GM23338 (cell line): Measurements from ENCODE around the gene DNAJC13. TPM values are rescaled to one million over a fixed set of nuclear protein-coding genes. Genes with fewer than 3 reads are reported as not detected.

Experiments
- ATAC-seq: fragments of 200-7000 bp; cut with Tn5 transposase; 3 replicates; pipeline ENCODE4 v1.9.1; 2020
- DNase-seq: peaks from one replicate; pipeline ENCODE4 v3.0.0-alpha.2; 2015; ENCODE audit warnings: low spot score
- H2AFZ ChIP-seq: fragments of 200-600 bp; sonication (generic); 2 replicates; pipeline ENCODE4 v1.8.0; 2016; ENCODE audit warnings: antibody characterized with exemption, mild to moderate bottlenecking, moderate library complexity
- H3F3A ChIP-seq: fragments of 200-600 bp; sonication (generic); replicated peaks from 2 replicates; pipeline ENCODE4 v1.8.0; 2017; ENCODE audit warnings: antibody characterized with exemption, mixed run types, low read depth
- H3K27ac ChIP-seq: fragments of 200-600 bp; sonication (generic); 2 replicates; pipeline ENCODE4 v1.6.1; 2016; ENCODE audit warnings: low read depth
- H3K27me3 ChIP-seq: fragments of 200-600 bp; sonication (generic); 2 replicates; pipeline ENCODE4 v1.8.0; 2016; ENCODE audit warnings: mild to moderate bottlenecking, mixed run types, moderate library complexity; ENCODE audit not compliant: insufficient read depth
- H3K36me3 ChIP-seq: fragments of 200-600 bp; sonication (generic); 2 replicates; pipeline ENCODE4 v1.8.0; 2016; ENCODE audit warnings: mild to moderate bottlenecking; ENCODE audit not compliant: insufficient read depth
- H3K4me1 ChIP-seq: fragments of 200-600 bp; sonication (generic); 2 replicates; pipeline ENCODE4 v1.8.0; 2016; ENCODE audit warnings: mild to moderate bottlenecking, moderate library complexity; ENCODE audit not compliant: insufficient read depth
- H3K4me2 ChIP-seq: fragments of 200-600 bp; sonication (generic); 2 replicates; pipeline ENCODE4 v1.7.1; 2017; ENCODE audit warnings: mixed run types
- H3K4me3 ChIP-seq: fragments of 200-600 bp; sonication (generic); 2 replicates; pipeline ENCODE4 v1.6.1; 2016; ENCODE audit warnings: mixed run types
- H3K79me2 ChIP-seq: fragments of 200-600 bp; sonication (generic); replicated peaks from 2 replicates; pipeline ENCODE4 v1.8.0; 2017; ENCODE audit warnings: mild to moderate bottlenecking; ENCODE audit not compliant: insufficient read depth
- H3K9me2 ChIP-seq: fragments of 200-600 bp; sonication (generic); 2 replicates; pipeline ENCODE4 v1.8.0; 2017; ENCODE audit not compliant: insufficient read depth
- H4K20me1 ChIP-seq: fragments of 200-600 bp; sonication (generic); replicated peaks from 2 replicates; pipeline ENCODE4 v1.8.0; 2017; ENCODE audit warnings: mild to moderate bottlenecking; ENCODE audit not compliant: insufficient read depth
- H3K27ac Mint-ChIP-seq: 2 replicates; pipeline ENCODE4 v1.8.0; 2020; ENCODE audit warnings: inconsistent platforms, mild to moderate bottlenecking, moderate library complexity, mixed read lengths
- H3K27me3 Mint-ChIP-seq: 3 replicates; pipeline ENCODE4 v1.8.0; 2022; ENCODE audit warnings: low read depth, mild to moderate bottlenecking, moderate library complexity, mixed read lengths, inconsistent platforms; ENCODE audit not compliant: insufficient read depth, poor library complexity
- H3K36me3 Mint-ChIP-seq: 3 replicates; pipeline ENCODE4 v1.8.0; 2021; ENCODE audit warnings: low read depth, mild to moderate bottlenecking, inconsistent platforms, moderate library complexity, mixed read lengths
- H3K4me1 Mint-ChIP-seq: 3 replicates; pipeline ENCODE4 v1.8.0; 2020; ENCODE audit warnings: mild to moderate bottlenecking, inconsistent platforms, mixed read lengths
- H3K4me3 Mint-ChIP-seq: 3 replicates; pipeline ENCODE4 v1.8.0; 2021; ENCODE audit warnings: moderate library complexity, mild to moderate bottlenecking, inconsistent platforms, mixed read lengths
- H3K9me3 Mint-ChIP-seq: 3 replicates; pipeline ENCODE4 v1.8.0; 2020; ENCODE audit warnings: moderate library complexity, mild to moderate bottlenecking, inconsistent platforms, mixed read lengths
- EZH2 ChIP-seq: fragments of 200-600 bp; sonication (generic); IDR thresholded peaks from one replicate; pipeline ENCODE4 v1.8.0; 2017; ENCODE audit warnings: antibody characterized with exemption, mild to moderate bottlenecking, low read depth; ENCODE audit not compliant: unreplicated experiment
- EZH2phosphoT487 ChIP-seq: fragments of 200-600 bp; sonication (generic); IDR thresholded peaks from one replicate; pipeline ENCODE4 v1.8.1; 2018; ENCODE audit warnings: antibody characterized with exemption; ENCODE audit not compliant: unreplicated experiment
- JUNB ChIP-seq: IDR thresholded peaks from one replicate; pipeline ENCODE4 v1.6.1; 2016; ENCODE audit warnings: antibody characterized with exemption; ENCODE audit not compliant: unreplicated experiment
- NANOG ChIP-seq: IDR thresholded peaks from 2 replicates; pipeline ENCODE4 v1.6.1; 2016; ENCODE audit warnings: antibody characterized with exemption, borderline replicate concordance
- ZNF114 ChIP-seq: fragments of 250-450 bp; sonication (Bioruptor Pico); IDR thresholded peaks from 2 replicates; pipeline ENCODE4 v1.5.0; 2020; ENCODE audit warnings: mild to moderate bottlenecking, moderate library complexity
- polyA plus RNA-seq: library from polyadenylated mRNA; unstranded; fragments of >200 nt; fragmentation: Nextera tagmentation; extraction: Ambion mirVana; gene quantifications from 2 replicates; pipeline ENCODE4 v1.2.1, GENCODE V29; 2016
- total RNA-seq: library from RNA; depleted of rRNA; stranded (reverse); fragments of >200 nt; shearing (Covaris generic); gene quantifications from 2 replicates; pipeline ENCODE4 v1.2.3, GENCODE V29; 2014
- TF ChIP-seq, protein P1 (sequence below): IDR thresholded peaks from one replicate; pipeline ENCODE4 v1.6.1; 2018; ENCODE audit warnings: antibody characterized with exemption; ENCODE audit not compliant: unreplicated experiment
- TF ChIP-seq, protein P2 (sequence below): IDR thresholded peaks from 2 replicates; pipeline ENCODE4 v1.6.1; 2016; ENCODE audit warnings: antibody characterized with exemption
- TF ChIP-seq, protein P3 (sequence below): fragments of 250-450 bp; sonication (Bioruptor Pico); IDR thresholded peaks from 2 replicates; pipeline ENCODE4 v1.5.0; 2020; ENCODE audit warnings: mild to moderate bottlenecking, moderate library complexity

The DNAJC13 gene
- total and polyA plus RNA-seq, 2 experiments from 2014 or later, result 8.3 to 33.6 TPM

DNA sequence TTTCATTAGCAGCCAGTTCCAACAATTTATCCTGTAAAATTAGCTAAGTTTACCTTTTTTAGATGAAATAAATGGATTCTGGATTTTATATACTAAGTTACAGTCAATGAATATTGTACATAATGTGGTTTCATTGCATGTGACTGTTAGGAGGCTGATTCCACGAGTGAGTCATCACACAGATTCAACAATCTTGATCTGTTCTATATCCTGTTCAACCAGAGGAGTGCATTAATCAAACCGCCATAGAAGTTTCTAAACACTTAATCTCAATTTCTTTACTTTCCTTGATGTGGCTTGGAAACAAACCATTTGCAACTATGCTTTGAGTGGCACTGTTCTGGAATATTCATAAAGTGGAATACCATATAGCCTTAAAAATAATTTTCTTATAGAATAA, 15.3 kb downstream of the DNAJC13 start (continued):
- TF ChIP-seq NANOG (no peak), JUNB (no peak), ZNF114 (no peak)
- TF ChIP-seq, protein P1, sequence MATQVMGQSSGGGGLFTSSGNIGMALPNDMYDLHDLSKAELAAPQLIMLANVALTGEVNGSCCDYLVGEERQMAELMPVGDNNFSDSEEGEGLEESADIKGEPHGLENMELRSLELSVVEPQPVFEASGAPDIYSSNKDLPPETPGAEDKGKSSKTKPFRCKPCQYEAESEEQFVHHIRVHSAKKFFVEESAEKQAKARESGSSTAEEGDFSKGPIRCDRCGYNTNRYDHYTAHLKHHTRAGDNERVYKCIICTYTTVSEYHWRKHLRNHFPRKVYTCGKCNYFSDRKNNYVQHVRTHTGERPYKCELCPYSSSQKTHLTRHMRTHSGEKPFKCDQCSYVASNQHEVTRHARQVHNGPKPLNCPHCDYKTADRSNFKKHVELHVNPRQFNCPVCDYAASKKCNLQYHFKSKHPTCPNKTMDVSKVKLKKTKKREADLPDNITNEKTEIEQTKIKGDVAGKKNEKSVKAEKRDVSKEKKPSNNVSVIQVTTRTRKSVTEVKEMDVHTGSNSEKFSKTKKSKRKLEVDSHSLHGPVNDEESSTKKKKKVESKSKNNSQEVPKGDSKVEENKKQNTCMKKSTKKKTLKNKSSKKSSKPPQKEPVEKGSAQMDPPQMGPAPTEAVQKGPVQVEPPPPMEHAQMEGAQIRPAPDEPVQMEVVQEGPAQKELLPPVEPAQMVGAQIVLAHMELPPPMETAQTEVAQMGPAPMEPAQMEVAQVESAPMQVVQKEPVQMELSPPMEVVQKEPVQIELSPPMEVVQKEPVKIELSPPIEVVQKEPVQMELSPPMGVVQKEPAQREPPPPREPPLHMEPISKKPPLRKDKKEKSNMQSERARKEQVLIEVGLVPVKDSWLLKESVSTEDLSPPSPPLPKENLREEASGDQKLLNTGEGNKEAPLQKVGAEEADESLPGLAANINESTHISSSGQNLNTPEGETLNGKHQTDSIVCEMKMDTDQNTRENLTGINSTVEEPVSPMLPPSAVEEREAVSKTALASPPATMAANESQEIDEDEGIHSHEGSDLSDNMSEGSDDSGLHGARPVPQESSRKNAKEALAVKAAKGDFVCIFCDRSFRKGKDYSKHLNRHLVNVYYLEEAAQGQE, result no peak
- TF ChIP-seq, protein P2, sequence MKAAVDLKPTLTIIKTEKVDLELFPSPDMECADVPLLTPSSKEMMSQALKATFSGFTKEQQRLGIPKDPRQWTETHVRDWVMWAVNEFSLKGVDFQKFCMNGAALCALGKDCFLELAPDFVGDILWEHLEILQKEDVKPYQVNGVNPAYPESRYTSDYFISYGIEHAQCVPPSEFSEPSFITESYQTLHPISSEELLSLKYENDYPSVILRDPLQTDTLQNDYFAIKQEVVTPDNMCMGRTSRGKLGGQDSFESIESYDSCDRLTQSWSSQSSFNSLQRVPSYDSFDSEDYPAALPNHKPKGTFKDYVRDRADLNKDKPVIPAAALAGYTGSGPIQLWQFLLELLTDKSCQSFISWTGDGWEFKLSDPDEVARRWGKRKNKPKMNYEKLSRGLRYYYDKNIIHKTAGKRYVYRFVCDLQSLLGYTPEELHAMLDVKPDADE, result no peak

DNA sequence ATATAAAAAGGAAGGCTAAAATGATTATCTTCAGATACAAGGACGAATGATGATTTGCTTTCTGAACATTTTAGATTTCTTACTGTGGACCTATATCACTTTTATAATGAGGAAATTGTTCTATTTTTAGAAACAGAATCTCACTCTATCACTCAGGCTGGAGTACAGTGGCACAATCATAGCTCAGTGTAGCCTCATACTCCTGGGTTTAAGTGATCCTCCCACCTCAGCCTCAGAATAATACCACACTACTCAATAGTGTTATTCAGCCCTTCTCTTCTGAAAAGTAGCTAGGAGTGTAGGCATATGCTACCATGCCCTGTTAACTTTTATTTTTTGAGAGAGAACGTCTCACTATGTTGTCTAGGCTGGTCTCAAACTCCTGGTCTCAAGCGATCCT, 15.8 kb downstream of the DNAJC13 start:
- H3K27ac Mint-ChIP-seq, result no peak overlapping the region

DNA sequence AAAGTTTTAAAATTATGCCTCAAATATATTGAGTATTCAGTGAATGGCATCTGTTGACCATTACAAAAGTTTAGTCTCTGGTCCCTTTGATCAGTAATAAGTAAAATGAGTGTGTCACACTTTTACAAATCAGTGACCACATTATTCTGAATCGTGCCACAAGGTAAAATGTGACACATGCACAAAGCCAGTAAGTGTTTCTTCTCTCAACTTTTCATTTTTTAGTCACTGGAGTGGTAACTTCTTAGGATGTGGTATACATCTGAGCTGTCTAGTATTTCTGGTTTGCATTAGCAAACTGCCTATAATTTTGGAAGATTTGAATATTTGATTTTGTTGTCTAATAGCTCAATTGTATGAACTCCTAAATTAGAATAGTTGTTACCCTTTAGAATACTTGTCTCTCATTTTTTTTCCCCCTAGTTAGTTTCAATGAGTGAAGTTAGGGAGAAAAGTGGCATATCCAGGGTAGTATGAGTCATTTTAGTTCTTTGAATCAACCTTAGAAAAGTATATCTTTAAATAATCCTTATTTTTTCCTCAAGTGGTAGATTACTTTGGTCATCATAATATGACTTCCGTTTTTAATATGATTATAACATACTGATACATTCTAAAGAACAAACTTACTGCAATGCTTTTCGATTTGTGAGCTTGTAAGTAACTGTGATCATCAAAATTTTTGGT, 18.1 kb downstream of the DNAJC13 start:
- no peaks in the 10 kb centered on the region for H3K9me2 ChIP-seq
- Mint-ChIP-seq H3K9me3 (no peaks in the 10 kb centered on the region), H3K4me3 (no peak overlapping the region), H3K27ac (no peak overlapping the region), H3K4me1 (no peaks in the 10 kb centered on the region), H3K36me3 (no peaks in the 10 kb centered on the region), H3K27me3 (no peaks in the 10 kb centered on the region)
- H2AFZ ChIP-seq, result no peak overlapping the region
- H4K20me1 ChIP-seq, result peaks cover 5% of the 10 kb centered on the region
- H3K27me3 ChIP-seq, result no peaks in the 10 kb centered on the region
- H3K4me2 ChIP-seq, result no peak overlapping the region
- no peak for ATAC-seq
- peaks cover 10% of the 10 kb centered on the region; the same call in 1 of the 2 replicates for H3K79me2 ChIP-seq
- no peak for DNase-seq
- H3K4me3 ChIP-seq, result no peak overlapping the region
- H3K27ac ChIP-seq, result no peak overlapping the region
- H3K4me1 ChIP-seq, result no peaks in the 10 kb centered on the region
- H3F3A ChIP-seq, result no peaks in the 10 kb centered on the region
- no peaks in the 10 kb centered on the region for H3K36me3 ChIP-seq
- TF ChIP-seq EZH2phosphoT487, result no peak
- TF ChIP-seq, protein P3, sequence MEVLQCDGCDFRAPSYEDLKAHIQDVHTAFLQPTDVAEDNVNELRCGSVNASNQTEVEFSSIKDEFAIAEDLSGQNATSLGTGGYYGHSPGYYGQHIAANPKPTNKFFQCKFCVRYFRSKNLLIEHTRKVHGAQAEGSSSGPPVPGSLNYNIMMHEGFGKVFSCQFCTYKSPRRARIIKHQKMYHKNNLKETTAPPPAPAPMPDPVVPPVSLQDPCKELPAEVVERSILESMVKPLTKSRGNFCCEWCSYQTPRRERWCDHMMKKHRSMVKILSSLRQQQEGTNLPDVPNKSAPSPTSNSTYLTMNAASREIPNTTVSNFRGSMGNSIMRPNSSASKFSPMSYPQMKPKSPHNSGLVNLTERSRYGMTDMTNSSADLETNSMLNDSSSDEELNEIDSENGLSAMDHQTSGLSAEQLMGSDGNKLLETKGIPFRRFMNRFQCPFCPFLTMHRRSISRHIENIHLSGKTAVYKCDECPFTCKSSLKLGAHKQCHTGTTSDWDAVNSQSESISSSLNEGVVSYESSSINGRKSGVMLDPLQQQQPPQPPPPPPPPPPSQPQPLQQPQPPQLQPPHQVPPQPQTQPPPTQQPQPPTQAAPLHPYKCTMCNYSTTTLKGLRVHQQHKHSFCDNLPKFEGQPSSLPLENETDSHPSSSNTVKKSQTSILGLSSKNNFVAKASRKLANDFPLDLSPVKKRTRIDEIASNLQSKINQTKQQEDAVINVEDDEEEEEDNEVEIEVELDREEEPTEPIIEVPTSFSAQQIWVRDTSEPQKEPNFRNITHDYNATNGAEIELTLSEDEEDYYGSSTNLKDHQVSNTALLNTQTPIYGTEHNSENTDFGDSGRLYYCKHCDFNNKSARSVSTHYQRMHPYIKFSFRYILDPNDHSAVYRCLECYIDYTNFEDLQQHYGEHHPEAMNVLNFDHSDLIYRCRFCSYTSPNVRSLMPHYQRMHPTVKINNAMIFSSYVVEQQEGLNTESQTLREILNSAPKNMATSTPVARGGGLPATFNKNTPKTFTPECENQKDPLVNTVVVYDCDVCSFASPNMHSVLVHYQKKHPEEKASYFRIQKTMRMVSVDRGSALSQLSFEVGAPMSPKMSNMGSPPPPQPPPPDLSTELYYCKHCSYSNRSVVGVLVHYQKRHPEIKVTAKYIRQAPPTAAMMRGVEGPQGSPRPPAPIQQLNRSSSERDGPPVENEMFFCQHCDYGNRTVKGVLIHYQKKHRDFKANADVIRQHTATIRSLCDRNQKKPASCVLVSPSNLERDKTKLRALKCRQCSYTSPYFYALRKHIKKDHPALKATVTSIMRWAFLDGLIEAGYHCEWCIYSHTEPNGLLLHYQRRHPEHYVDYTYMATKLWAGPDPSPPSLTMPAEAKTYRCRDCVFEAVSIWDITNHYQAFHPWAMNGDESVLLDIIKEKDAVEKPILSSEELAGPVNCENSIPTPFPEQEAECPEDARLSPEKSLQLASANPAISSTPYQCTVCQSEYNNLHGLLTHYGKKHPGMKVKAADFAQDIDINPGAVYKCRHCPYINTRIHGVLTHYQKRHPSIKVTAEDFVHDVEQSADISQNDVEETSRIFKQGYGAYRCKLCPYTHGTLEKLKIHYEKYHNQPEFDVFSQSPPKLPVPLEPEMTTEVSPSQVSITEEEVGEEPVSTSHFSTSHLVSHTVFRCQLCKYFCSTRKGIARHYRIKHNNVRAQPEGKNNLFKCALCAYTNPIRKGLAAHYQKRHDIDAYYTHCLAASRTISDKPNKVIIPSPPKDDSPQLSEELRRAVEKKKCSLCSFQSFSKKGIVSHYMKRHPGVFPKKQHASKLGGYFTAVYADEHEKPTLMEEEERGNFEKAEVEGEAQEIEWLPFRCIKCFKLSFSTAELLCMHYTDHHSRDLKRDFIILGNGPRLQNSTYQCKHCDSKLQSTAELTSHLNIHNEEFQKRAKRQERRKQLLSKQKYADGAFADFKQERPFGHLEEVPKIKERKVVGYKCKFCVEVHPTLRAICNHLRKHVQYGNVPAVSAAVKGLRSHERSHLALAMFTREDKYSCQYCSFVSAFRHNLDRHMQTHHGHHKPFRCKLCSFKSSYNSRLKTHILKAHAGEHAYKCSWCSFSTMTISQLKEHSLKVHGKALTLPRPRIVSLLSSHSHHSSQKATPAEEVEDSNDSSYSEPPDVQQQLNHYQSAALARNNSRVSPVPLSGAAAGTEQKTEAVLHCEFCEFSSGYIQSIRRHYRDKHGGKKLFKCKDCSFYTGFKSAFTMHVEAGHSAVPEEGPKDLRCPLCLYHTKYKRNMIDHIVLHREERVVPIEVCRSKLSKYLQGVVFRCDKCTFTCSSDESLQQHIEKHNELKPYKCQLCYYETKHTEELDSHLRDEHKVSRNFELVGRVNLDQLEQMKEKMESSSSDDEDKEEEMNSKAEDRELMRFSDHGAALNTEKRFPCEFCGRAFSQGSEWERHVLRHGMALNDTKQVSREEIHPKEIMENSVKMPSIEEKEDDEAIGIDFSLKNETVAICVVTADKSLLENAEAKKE (CRISPR knock-in tag), result no peak
- no peak for TF ChIP-seq EZH2
- no peak for TF ChIP-seq NANOG

More for the DNA sequence above, 15.8 kb downstream of the DNAJC13 start:
- H3K27ac ChIP-seq, result no peak overlapping the region
- no peaks in the 10 kb centered on the region for H3K9me2 ChIP-seq
- Mint-ChIP-seq H3K27me3 (no peaks in the 10 kb centered on the region), H3K4me3 (no peak overlapping the region), H3K9me3 (no peaks in the 10 kb centered on the region), H3K4me1 (no peaks in the 10 kb centered on the region), H3K36me3 (no peaks in the 10 kb centered on the region)
- no peak overlapping the region for H3K4me2 ChIP-seq
- no peaks in the 10 kb centered on the region for H3K27me3 ChIP-seq
- no peaks in the 10 kb centered on the region for H3K4me1 ChIP-seq
- ATAC-seq, result no peak
- DNase-seq, result no peak
- H3F3A ChIP-seq, result no peaks in the 10 kb centered on the region
- TF ChIP-seq NANOG, result no peak
- no peak for TF ChIP-seq EZH2phosphoT487
- H4K20me1 ChIP-seq, result peaks cover 5% of the 10 kb centered on the region
- H3K36me3 ChIP-seq, result no peaks in the 10 kb centered on the region
- no peak overlapping the region for H3K4me3 ChIP-seq
- H3K79me2 ChIP-seq, result peaks cover 25% of the 10 kb centered on the region
- no peak overlapping the region for H2AFZ ChIP-seq
